ENCODE data around the gene EMC7.

DNA sequence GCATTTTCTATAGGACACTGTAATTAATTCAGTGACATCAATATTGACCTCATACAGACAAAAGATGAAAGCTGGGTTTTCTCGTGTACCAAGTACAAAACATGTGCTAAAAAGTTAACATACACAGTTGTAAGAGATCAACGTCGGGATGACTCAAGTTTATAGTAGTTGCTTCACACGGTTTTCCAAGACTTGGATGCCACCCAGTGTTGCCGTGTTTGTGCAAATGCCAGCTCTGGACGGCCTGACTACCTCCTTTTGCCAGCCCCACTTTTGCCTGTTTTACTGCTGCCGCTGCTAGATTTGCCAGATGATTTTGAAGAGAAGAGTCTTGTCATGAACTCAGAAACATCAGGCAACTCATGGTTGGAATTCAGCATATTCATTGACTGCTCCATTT is 17.6 kb downstream of the EMC7 start:
- TF ChIP-seq CTCF (IDR thresholded peaks at IDR 0.05; ENCODE audit: poor library complexity) (no peak), EZH2phosphoT487 (IDR thresholded peaks at IDR 0.05; ENCODE audit: low read depth, severe bottlenecking, unreplicated experiment) (no peak)
